Measurements from ENCODE around the gene SNX11. TPM values are rescaled to one million over a fixed set of nuclear protein-coding genes. Genes with fewer than 3 reads are reported as not detected.

SNX11 gene, protein sequence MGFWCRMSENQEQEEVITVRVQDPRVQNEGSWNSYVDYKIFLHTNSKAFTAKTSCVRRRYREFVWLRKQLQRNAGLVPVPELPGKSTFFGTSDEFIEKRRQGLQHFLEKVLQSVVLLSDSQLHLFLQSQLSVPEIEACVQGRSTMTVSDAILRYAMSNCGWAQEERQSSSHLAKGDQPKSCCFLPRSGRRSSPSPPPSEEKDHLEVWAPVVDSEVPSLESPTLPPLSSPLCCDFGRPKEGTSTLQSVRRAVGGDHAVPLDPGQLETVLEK
- total RNA-seq = 8.4 and 9.5 TPM in 2 replicates

DNA sequence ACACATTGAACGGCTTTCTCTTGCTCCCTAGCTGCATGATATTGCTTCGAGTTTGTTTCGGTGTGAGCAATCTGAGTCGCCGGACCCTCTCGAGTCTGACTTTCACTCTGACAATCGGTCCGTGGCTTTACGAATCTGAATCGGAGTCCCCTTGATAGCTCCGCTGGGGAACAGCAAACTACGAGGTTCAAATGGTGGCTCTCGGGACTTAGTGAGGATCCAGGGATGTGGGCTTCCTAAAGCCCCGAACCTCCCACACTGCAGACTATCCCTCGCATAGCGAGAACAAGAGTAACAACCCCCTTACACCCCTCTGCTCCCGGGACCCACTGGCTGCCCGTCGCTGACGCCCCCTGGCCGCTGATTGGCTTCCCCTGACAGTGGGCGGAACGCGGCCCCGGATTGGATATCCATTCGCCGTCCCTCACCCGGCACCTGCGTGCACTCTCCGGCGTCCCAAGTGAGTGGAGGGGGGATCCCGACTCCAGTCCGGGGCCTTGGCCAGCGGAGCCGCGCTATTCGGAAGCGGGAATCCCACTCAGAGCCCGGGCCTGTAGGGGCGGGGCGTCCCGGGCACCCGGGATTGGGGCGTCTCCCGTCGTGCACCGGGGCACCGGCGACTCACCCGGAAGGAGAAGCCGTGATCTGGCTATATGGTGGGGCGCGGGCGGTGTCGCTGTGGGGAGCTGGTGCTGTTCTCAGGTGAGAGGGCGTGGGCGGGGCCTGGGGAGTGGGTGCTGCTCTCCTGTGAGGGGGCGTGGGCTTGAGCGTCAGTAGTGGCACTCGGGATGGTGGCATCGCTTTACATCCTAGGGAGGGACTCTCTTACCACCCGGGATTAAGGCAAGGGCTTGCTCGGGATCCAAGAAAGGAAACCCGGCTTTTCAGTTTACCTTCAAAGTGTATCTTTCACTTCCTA, at the start of gene SNX11:
TSS of gene SNX11 (plus strand) at position 630 of the 919 bp plus-strand sequence. CDS start 4,278 bp downstream, outside the sequence.

DNA sequence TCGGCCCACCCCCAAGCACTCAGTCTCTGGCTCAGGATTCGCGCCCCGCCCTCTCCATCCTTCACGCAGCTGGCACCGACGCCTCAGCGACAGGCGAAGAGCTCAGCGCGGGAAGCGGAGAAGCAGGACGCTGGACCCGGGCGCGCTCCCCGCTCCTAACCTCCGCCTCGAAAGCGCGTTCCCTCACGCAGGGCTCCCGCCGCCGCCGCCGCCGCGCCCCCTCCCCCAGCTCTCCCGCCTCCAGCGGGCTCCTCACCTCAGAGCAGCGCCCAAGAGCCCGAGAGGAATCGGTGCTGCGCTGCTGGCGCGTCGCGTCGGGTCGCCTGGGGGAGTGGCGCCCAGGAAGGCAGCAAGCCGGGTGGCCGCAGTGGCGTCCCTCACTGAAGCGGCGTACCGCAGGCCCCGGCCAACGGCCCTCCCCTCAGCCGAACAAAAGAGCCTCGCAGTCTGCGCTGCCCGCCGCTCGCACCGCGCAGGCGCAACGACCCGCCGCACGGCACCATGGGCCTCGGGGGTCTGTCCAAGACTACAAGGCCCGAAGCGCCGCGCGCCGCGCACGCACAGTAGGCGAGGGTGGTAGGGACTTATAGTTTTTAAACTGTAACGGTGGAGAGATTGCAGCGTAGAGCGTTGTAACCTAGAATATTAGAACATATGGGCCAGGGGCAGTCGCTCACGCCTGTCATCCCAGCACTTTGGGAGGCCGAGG, 6.4 kb upstream of the SNX11 start, which contains the start of gene CBX1:
TSS of gene CBX1 (minus strand) at position 467 of the 709 bp plus-strand sequence. CDS start 24,474 bp downstream, outside the sequence.

Other genes with a start within 250 kb of the SNX11 start
- gene SP2, start 211.5 kb upstream of the SNX11 start, total RNA-seq = 0.32 and 2.1 TPM in 2 replicates
- gene PNPO, start 166.2 kb upstream of the SNX11 start, total RNA-seq = 12.6 and 19.5 TPM in 2 replicates
- gene PRR15L, start 149.9 kb upstream of the SNX11 start, total RNA-seq = not detected in 2 replicates
- 119 and 150 TPM in 2 replicates for gene CDK5RAP3, start 136.7 kb upstream of the SNX11 start, total RNA-seq
- gene COPZ2, start 70.0 kb upstream of the SNX11 start, total RNA-seq = 102 and 129 TPM in 2 replicates
- gene NFE2L1, start 59.4 kb upstream of the SNX11 start, total RNA-seq = 78.8 and 104 TPM in 2 replicates
- gene CBX1, start 6.3 kb upstream of the SNX11 start, total RNA-seq = 30.5 and 35.9 TPM in 2 replicates